Prostate gland (tissue), 2 donors: Measurements from ENCODE around the gene TAS2R41. TPM values are rescaled to one million over a fixed set of nuclear protein-coding genes. Genes with fewer than 3 reads are reported as not detected.

Source experiments
- DNase-seq: peaks from one replicate; pipeline ENCODE4 v3.0.0-alpha.2; 2019; ENCODE audit warnings: low spot score
- H3K27ac ChIP-seq, 2 donors: fragments of 200-600 bp; sonication (generic); 2 replicates each; pipeline ENCODE4 v1.5.1; 2017 to 2019
- H3K27me3 ChIP-seq: fragments of 200-600 bp; sonication (generic); replicated peaks from 2 replicates; pipeline ENCODE4 v1.5.1; 2019; ENCODE audit not compliant: insufficient read depth
- H3K36me3 ChIP-seq, 2 donors: fragments of 200-600 bp; sonication (generic); 1 replicate in 1 of 2; 2 replicates in 1 of 2; pipeline versions ENCODE4 v1.5.1 to v1.8.1; 2017 to 2019
- H3K4me1 ChIP-seq: fragments of 200-600 bp; sonication (generic); replicated peaks from 2 replicates; pipeline ENCODE4 v1.5.1; 2019
- H3K4me3 ChIP-seq, 2 donors: fragments of 200-600 bp; sonication (generic); 2 replicates each; pipeline ENCODE4 v1.5.1; 2017 to 2019
- H3K9me3 ChIP-seq: fragments of 200-600 bp; sonication (generic); 2 replicates; pipeline ENCODE4 v1.5.1; 2017
- CTCF ChIP-seq, 4 experiments: fragments of 200-600 bp in 2 of 4; fragments of 450-650 bp in 2 of 4; sonication (generic) in 2 of 4; IDR thresholded peaks; 1 replicate in 3 of 4; 2 replicates in 1 of 4; pipeline ENCODE4 v1.5.1; 2016 to 2019; ENCODE audit warnings: antibody characterized with exemption in 4 of 4, mild to moderate bottlenecking in 2 of 4, moderate library complexity in 2 of 4
- POLR2A ChIP-seq: fragments of 450-650 bp; IDR thresholded peaks from one replicate; pipeline ENCODE4 v1.6.1; 2016; ENCODE audit warnings: antibody characterized with exemption, mild to moderate bottlenecking
- POLR2AphosphoS5 ChIP-seq: sonication (generic); formaldehyde crosslinking; IDR thresholded peaks from one replicate; pipeline ENCODE4 v1.6.1; 2017; ENCODE audit warnings: antibody characterized with exemption
- WGBS: methylation state at CpG from one replicate; pipeline ENCODE4 v1.1.5; 2018; 5-methylcytosine and 5-hydroxymethylcytosine counted together
- intact Hi-C: fragments of 100-400 bp; cut with DNase I; formaldehyde crosslinking; loops from one replicate; pipeline ENCODE4 v1.14.2; 2022
- total RNA-seq, 2 donors: library from RNA; depleted of rRNA; stranded (reverse); fragments of >200 nt; gene quantifications; one replicate each; pipeline ENCODE4 v1.1.0, GENCODE V29; 2016

The TAS2R41 gene
- total RNA-seq, 2 donors from 2014 or later, result 2.7 TPM; not detected in 1

- intact Hi-C loops, result no loop called here
- 77% methylated on average over 3 of the region's 3 CpGs for WGBS
- Histone ChIP-seq H3K27me3 (no peaks in the 10 kb centered on the region), H3K27ac (no peak overlapping the region), H3K4me3 (no peak overlapping the region), H3K36me3 (no peaks in the 10 kb centered on the region), H3K4me1 (no peaks in the 10 kb centered on the region), H3K9me3 (no peaks in the 10 kb centered on the region)
- TF ChIP-seq CTCF (IDR thresholded peaks at IDR 0.05) (no peak), POLR2AphosphoS5 (no peak), POLR2A (no peak)
- no peak for DNase-seq
Measured at GRCh38 chr7:143449793-143450192, 27.9 kb upstream of the TAS2R41 start.

- no peak for DNase-seq
- no peaks in the 10 kb centered on the region for H3K4me1 ChIP-seq
- H3K27me3 ChIP-seq, result no peaks in the 10 kb centered on the region
- H3K4me3 ChIP-seq, result no peak overlapping the region
- H3K36me3 ChIP-seq, result no peaks in the 10 kb centered on the region
- TF ChIP-seq POLR2AphosphoS5, result no peak
- TF ChIP-seq POLR2A, result no peak
- no peak for TF ChIP-seq CTCF (IDR thresholded peaks at IDR 0.05)
- intact Hi-C loops, result no loop called here
- no peak overlapping the region for H3K27ac ChIP-seq
- H3K9me3 ChIP-seq, result no peaks in the 10 kb centered on the region
Measured at GRCh38 chr7:143451122-143451521, 26.6 kb upstream of the TAS2R41 start.

- Histone ChIP-seq H3K4me3 (no peak overlapping the region), H3K9me3 (no peaks in the 10 kb centered on the region), H3K27me3 (no peaks in the 10 kb centered on the region), H3K27ac (no peak overlapping the region), H3K4me1 (no peaks in the 10 kb centered on the region), H3K36me3 (no peaks in the 10 kb centered on the region)
- intact Hi-C loops, result no loop called here
- no peak for DNase-seq
- 92% methylated on average over 1 of the region's 1 CpG for WGBS
- TF ChIP-seq POLR2A (no peak), CTCF (IDR thresholded peaks at IDR 0.05) (no peak), POLR2AphosphoS5 (no peak)
Measured at GRCh38 chr7:143451746-143452145, 25.9 kb upstream of the TAS2R41 start.

- Histone ChIP-seq H3K4me1 (no peaks in the 10 kb centered on the region), H3K27ac (no peak overlapping the region), H3K4me3 (no peak overlapping the region), H3K27me3 (no peaks in the 10 kb centered on the region), H3K36me3 (no peaks in the 10 kb centered on the region), H3K9me3 (no peaks in the 10 kb centered on the region)
- WGBS, result 88% methylated on average over 2 of the region's 2 CpGs
- TF ChIP-seq POLR2AphosphoS5 (no peak), POLR2A (no peak), CTCF (IDR thresholded peaks at IDR 0.05) (no peak)
- intact Hi-C loops, result no loop called here
- no peak for DNase-seq
Measured at GRCh38 chr7:143452495-143452894, 25.2 kb upstream of the TAS2R41 start.

- 78% methylated on average over 1 of the region's 1 CpG for WGBS
- H3K27me3 ChIP-seq, result no peaks in the 10 kb centered on the region
- no peaks in the 10 kb centered on the region for H3K36me3 ChIP-seq
- no peak overlapping the region for H3K4me3 ChIP-seq
- no peaks in the 10 kb centered on the region for H3K4me1 ChIP-seq
- TF ChIP-seq POLR2AphosphoS5, result peak; percentile 28
- no peak for TF ChIP-seq POLR2A
- intact Hi-C loops, result no loop called here
- H3K27ac ChIP-seq, result no peak overlapping the region
- H3K9me3 ChIP-seq, result no peaks in the 10 kb centered on the region
- DNase-seq, result no peak
Measured at GRCh38 chr7:143454091-143454680, 23.5 kb upstream of the TAS2R41 start.
